Chondrocyte (in vitro differentiated cells): Measurements from ENCODE around the gene ZMYND12. TPM values are rescaled to one million over a fixed set of nuclear protein-coding genes. Genes with fewer than 3 reads are reported as not detected.

ENCODE experiments used
- DNase-seq: peaks from one replicate; pipeline ENCODE4 v3.0.0; 2021; ENCODE audit warnings: mixed read lengths, low spot score
- H3K27ac Mint-ChIP-seq: one replicate; pipeline ENCODE4 v1.8.0; 2021; ENCODE audit warnings: mild to moderate bottlenecking, moderate library complexity, mixed read lengths; ENCODE audit not compliant: unreplicated experiment
- H3K27me3 Mint-ChIP-seq: 2 replicates; pipeline ENCODE4 v1.8.0; 2021; ENCODE audit warnings: low read depth, mixed read lengths
- H3K36me3 Mint-ChIP-seq: 2 replicates; pipeline ENCODE4 v1.8.0; 2021; ENCODE audit warnings: low read depth, mixed read lengths
- H3K4me1 Mint-ChIP-seq: 2 replicates; pipeline ENCODE4 v1.8.0; 2021; ENCODE audit warnings: low read depth, mild to moderate bottlenecking, mixed read lengths
- H3K4me3 Mint-ChIP-seq: one replicate; pipeline ENCODE4 v1.8.0; 2021; ENCODE audit warnings: mild to moderate bottlenecking, moderate library complexity, mixed read lengths; ENCODE audit not compliant: unreplicated experiment
- H3K9me3 Mint-ChIP-seq: 2 replicates; pipeline ENCODE4 v1.8.0; 2021; ENCODE audit warnings: low read depth, mixed read lengths
- total RNA-seq: library from RNA; stranded (reverse); gene quantifications from 3 replicates; pipeline ENCODE4 v1.2.1, GENCODE V29; 2021
- TF ChIP-seq, protein P1 (sequence below): fragments of 200-600 bp; sonication (generic); IDR thresholded peaks from 2 replicates; pipeline ENCODE4 v1.5.0; 2021; ENCODE audit warnings: antibody characterized with exemption, mild to moderate bottlenecking, moderate library complexity

Gene ZMYND12
- total RNA-seq, 1 donor from 2014 or later = 0.30 TPM

DNA sequence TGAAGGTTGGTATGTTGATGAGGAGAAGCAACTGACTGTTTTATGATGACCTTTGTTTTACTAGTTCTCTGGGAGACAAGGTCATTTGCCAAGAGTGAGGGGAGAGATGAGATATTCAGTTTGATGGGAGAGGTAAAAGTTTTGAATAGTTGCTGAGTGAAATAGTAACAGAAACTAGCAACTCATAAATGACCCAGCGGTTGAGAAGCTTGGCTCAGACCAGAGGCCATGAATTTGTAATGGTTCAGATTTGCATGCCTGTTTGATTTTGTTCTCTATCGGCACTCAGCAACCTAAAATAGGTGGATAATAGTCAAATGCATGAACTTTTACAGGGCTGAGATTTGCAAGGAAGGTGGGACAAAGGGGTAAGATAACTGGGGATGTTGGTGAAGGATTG lies 13.9 kb upstream of the ZMYND12 start:
- no peak for DNase-seq

DNA sequence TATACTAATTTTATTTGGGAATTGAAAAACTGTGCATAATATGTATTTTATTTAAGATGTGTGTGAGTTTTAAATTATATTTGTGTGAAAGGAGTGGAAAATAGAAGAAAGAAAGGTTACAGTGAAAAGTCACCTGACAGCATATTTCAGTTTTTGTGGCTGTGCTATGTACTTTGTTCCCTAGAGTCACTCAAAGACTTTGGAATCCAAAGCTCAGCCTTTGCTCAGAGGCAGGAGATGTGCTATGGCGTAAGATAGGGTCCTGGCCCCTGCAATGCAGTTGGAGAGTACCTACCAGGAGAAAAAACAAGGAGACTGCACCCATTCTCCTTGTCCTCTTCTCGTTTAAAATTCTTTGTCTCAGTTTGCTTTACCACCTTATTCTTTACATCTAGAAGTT lies 10.2 kb upstream of the ZMYND12 start:
- Mint-ChIP-seq H3K27me3 (no peaks in the 10 kb centered on the region), H3K36me3 (no peaks in the 10 kb centered on the region), H3K4me3 (no peak overlapping the region), H3K9me3 (no peaks in the 10 kb centered on the region), H3K4me1 (peaks cover 20% of the 10 kb centered on the region), H3K27ac (no peak overlapping the region)
- TF ChIP-seq, protein P1, sequence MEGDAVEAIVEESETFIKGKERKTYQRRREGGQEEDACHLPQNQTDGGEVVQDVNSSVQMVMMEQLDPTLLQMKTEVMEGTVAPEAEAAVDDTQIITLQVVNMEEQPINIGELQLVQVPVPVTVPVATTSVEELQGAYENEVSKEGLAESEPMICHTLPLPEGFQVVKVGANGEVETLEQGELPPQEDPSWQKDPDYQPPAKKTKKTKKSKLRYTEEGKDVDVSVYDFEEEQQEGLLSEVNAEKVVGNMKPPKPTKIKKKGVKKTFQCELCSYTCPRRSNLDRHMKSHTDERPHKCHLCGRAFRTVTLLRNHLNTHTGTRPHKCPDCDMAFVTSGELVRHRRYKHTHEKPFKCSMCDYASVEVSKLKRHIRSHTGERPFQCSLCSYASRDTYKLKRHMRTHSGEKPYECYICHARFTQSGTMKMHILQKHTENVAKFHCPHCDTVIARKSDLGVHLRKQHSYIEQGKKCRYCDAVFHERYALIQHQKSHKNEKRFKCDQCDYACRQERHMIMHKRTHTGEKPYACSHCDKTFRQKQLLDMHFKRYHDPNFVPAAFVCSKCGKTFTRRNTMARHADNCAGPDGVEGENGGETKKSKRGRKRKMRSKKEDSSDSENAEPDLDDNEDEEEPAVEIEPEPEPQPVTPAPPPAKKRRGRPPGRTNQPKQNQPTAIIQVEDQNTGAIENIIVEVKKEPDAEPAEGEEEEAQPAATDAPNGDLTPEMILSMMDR = no peak
- DNase-seq = no peak

More for the DNA sequence above, 13.9 kb upstream of the ZMYND12 start:
- H3K4me3 Mint-ChIP-seq = no peak overlapping the region
- no peaks in the 10 kb centered on the region for H3K36me3 Mint-ChIP-seq
- no peaks in the 10 kb centered on the region for H3K9me3 Mint-ChIP-seq
- H3K27me3 Mint-ChIP-seq = no peaks in the 10 kb centered on the region
- TF ChIP-seq, protein P1 = no peak
- H3K4me1 Mint-ChIP-seq = no peaks in the 10 kb centered on the region
- H3K27ac Mint-ChIP-seq = no peak overlapping the region

DNA sequence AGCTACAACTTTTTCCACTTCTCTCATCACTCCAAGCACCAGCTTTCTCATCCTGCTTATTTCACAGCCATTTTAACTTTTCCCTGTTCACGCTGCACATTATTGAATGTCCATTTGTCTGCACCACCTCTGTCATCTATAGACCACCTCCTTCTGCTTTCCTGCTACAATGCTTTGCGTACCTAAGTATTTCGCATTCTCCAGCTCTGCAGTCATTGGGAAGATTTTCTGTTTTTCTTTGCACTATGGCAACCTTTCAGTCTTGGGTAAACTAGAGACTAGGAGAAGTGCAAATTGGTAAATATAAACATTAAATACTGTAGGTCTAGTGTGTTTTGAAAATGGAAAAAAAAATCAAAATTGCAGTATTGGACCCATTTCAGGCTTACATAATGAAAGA lies 8.1 kb upstream of the ZMYND12 start:
- Mint-ChIP-seq H3K9me3 (no peaks in the 10 kb centered on the region), H3K27ac (no peak overlapping the region), H3K27me3 (no peaks in the 10 kb centered on the region), H3K4me1 (peaks cover 20% of the 10 kb centered on the region), H3K36me3 (no peaks in the 10 kb centered on the region), H3K4me3 (peak overlapping the region; percentile 88)
- TF ChIP-seq, protein P1 = no peak
- no peak for DNase-seq

DNA sequence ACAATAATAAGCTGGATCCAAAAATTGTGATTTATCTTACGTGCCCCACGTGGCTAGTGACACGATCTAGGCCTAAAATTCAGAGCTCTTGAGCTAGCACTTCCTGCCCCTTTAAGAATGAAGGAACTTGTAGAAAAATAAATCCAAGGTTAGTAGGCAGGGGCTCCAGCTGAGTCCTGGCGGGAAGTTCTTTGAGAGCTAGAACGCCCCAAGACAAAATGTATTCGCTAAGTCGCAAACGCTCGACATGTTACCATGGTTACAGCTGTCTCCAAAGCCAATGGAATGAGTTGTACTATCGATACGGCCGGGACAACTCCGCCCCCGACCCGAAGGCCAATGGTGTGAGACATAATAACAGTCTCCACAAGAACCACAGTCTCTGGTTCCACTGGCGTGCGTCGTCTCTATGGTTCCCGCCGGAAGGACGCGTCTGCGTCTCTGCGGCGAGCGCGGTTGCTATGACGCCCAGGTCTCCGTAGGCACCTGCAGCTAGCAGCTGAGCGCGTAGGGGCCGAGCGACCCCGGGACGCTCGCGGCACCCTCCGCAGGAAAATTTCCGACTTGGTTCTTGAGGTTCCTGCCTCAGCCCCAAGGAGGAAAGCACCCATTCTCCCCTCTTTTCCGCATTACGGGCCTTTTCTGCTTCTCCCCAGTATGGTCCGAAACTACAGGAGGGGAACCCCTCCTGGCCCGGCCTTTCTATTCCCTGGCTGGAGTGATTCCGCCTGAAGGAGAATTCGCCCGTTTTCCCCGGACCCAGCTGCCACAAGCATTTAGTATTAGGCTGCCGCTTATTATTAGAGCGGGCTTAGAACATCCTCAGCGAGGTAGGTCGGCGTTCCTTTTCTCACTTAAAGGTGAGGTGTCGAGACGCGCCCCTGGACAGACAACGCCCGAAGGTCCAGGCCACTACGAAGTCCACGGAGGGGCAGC lies 7.3 kb upstream of the ZMYND12 start, which contains the start of gene CCDC30:
Gene CCDC30 (plus strand): TSS at position 459 of the 936 bp plus-strand sequence. CDS start 17,266 bp downstream, outside the sequence.
- peak; percentile 97 for DNase-seq
- H3K4me1 Mint-ChIP-seq = peaks cover 23% of the 10 kb centered on the region
- peak within 1 kb of the TSS; percentile 88 for H3K4me3 Mint-ChIP-seq
- no peaks in the 10 kb centered on the region for H3K9me3 Mint-ChIP-seq
- peak within 1 kb of the TSS; percentile 93 for H3K27ac Mint-ChIP-seq
- TF ChIP-seq, protein P1 = no peak
- peaks cover 1% of the 10 kb centered on the region for H3K36me3 Mint-ChIP-seq
- no peaks in the 10 kb centered on the region for H3K27me3 Mint-ChIP-seq

DNA sequence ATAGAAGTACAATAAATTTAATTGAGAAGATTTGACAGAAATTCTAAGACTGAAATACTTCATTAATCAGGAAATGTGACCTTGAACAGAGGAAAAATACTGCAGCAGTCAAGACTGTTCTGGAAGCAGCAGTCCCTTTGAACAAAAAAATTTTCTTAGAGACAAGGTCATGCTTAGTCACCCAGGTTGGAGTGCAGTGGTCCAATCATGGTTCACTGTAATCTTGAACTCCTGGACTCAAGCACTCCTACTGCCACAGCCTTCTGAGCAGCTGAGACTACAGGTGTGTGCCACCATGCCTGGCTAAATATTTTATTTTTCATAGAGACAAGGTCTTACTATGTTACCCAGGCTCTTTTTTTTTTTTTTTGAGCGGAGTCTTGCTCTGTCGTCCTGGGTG lies 5.4 kb upstream of the ZMYND12 start:
- TF ChIP-seq, protein P1 = no peak
- Mint-ChIP-seq H3K4me1 (peaks cover 34% of the 10 kb centered on the region), H3K27me3 (no peaks in the 10 kb centered on the region), H3K9me3 (no peaks in the 10 kb centered on the region), H3K36me3 (peaks cover 6% of the 10 kb centered on the region), H3K4me3 (no peak overlapping the region), H3K27ac (no peak overlapping the region)
- DNase-seq = no peak
